Suprapubic skin (tissue), 3 donors: ENCODE data around the gene SEC11A.

Source experiments
- EP300 ChIP-seq: sonication (generic); formaldehyde crosslinking; IDR thresholded peaks from one replicate; pipeline ENCODE4 v1.6.1; 2017; ENCODE audit warnings: antibody characterized with exemption
- POLR2A ChIP-seq, 2 donors: fragments of 450-650 bp; IDR thresholded peaks; one replicate each; pipeline ENCODE4 v1.6.1; 2017; ENCODE audit warnings: antibody characterized with exemption in 2 of 2, mild to moderate bottlenecking in 2 of 2, moderate library complexity in 2 of 2
- TF ChIP-seq, protein P1 (sequence below), 2 donors: fragments of 200-600 bp in 1 of 2; fragments of 450-650 bp in 1 of 2; sonication (generic) in 1 of 2; IDR thresholded peaks; one replicate each; pipeline ENCODE4 v1.5.1; 2016 to 2019; ENCODE audit warnings: antibody characterized with exemption in 2 of 2, mild to moderate bottlenecking in 1 of 2, moderate library complexity in 1 of 2

DNA sequence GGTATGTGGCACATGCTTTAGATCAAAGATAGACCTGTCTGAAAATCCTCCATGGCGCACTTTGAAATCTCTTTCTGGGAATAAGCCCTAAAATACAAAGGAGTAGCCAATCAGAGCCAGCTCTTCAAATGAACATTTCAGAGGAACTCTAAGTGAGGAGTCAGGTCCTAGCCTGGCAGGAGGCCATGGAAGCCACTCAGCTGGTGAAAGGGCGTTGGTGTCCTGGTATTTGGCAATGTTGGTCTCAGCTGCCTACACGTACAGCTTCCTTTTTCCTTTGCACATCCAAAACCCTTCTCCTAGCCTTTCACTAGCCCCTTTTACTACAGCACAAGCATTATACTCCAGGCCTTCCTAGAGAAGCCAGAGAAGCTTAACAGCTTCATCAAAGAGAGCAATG lies 67.4 kb downstream of the SEC11A start:
- TF ChIP-seq, protein P1, sequence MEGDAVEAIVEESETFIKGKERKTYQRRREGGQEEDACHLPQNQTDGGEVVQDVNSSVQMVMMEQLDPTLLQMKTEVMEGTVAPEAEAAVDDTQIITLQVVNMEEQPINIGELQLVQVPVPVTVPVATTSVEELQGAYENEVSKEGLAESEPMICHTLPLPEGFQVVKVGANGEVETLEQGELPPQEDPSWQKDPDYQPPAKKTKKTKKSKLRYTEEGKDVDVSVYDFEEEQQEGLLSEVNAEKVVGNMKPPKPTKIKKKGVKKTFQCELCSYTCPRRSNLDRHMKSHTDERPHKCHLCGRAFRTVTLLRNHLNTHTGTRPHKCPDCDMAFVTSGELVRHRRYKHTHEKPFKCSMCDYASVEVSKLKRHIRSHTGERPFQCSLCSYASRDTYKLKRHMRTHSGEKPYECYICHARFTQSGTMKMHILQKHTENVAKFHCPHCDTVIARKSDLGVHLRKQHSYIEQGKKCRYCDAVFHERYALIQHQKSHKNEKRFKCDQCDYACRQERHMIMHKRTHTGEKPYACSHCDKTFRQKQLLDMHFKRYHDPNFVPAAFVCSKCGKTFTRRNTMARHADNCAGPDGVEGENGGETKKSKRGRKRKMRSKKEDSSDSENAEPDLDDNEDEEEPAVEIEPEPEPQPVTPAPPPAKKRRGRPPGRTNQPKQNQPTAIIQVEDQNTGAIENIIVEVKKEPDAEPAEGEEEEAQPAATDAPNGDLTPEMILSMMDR (IDR thresholded peaks at IDR 0.05): no peak
- TF ChIP-seq EP300 (no peak), POLR2A (IDR thresholded peaks at IDR 0.05) (no peak)
